GM18502 (cell line): Measurements from ENCODE around the gene MCTS1.
"Not testable (repeated sequence)": the region's sequence is repeated elsewhere in the genome, so short reads cannot be mapped to it uniquely, and the experiment has no call there.

Experiments used
- ATAC-seq: cut with Tn5 transposase; IDR thresholded peaks from one replicate; pipeline ENCODE4 v1.9.1; 2021; ENCODE audit warnings: mild to moderate bottlenecking; ENCODE audit not compliant: unreplicated experiment, poor library complexity

MCTS1 gene

GRCh38 chrX:120625371-120625770 is 21.5 kb downstream of the MCTS1 start:
- ATAC-seq = no peak

- ATAC-seq = peak; percentile 94
These were observed 26.0 kb downstream of the MCTS1 start, which contains the start of gene C1GALT1C1 for GRCh38 chrX:120629667-120630537. TSS of gene C1GALT1C1 (minus strand) at chrX:120630054. CDS start at chrX:120627166, 2,888 bp downstream.

GRCh38 chrX:120638619-120639018 is 34.7 kb downstream of the MCTS1 start:
- no peak for ATAC-seq

- no peak for ATAC-seq
These were observed 39.0 kb downstream of the MCTS1 start for GRCh38 chrX:120642871-120643270.

GRCh38 chrX:120647127-120647526 is 43.2 kb downstream of the MCTS1 start:
- ATAC-seq = no peak

- ATAC-seq = not testable (repeated sequence)
These were observed 48.4 kb downstream of the MCTS1 start for GRCh38 chrX:120652256-120652655.

GRCh38 chrX:120653000-120653399 is 49.1 kb downstream of the MCTS1 start:
- ATAC-seq = no peak

- no peak for ATAC-seq
These were observed 56.7 kb downstream of the MCTS1 start for GRCh38 chrX:120660637-120661036.
